Effector memory CD8-positive, alpha-beta T cell (primary cell): ENCODE results near the gene FAM90A1.
A peak's percentile ranks its signal among the peaks of the same experiment; 100 is the strongest.
"Not testable (repeated sequence)": the region's sequence is repeated elsewhere in the genome, so short reads cannot be mapped to it uniquely, and the experiment has no call there.

ENCODE experiments used
- ATAC-seq: fragments of 150-1000 bp; cut with Tn5 transposase; replicated peaks from 2 replicates; pipeline ENCODE4 v1.10.0; 2021; ENCODE audit warnings: mild to moderate bottlenecking, moderate library complexity
- DNase-seq, 3 experiments: peaks; one replicate each; pipeline ENCODE4 v3.0.0; 2021
- H3K27ac Mint-ChIP-seq, 2 donors: one replicate each; pipeline ENCODE4 v1.8.0; 2022; ENCODE audit warnings: mild to moderate bottlenecking in 2 of 2, mixed read lengths in 2 of 2, moderate library complexity in 2 of 2
- H3K27me3 Mint-ChIP-seq, 2 donors: one replicate each; pipeline ENCODE4 v1.8.0; 2022; ENCODE audit warnings: mixed read lengths in 2 of 2
- H3K36me3 Mint-ChIP-seq: one replicate; pipeline ENCODE4 v1.8.0; 2022; ENCODE audit warnings: mild to moderate bottlenecking, moderate library complexity, mixed read lengths; ENCODE audit not compliant: insufficient read depth
- H3K4me1 Mint-ChIP-seq, 2 donors: one replicate each; pipeline ENCODE4 v1.8.0; 2022; ENCODE audit warnings: low read depth in 2 of 2, mixed read lengths in 2 of 2
- H3K4me3 Mint-ChIP-seq, 2 donors: one replicate each; pipeline ENCODE4 v1.8.0; 2022; ENCODE audit warnings: mild to moderate bottlenecking in 2 of 2, mixed read lengths in 2 of 2, moderate library complexity in 2 of 2
- H3K9me3 Mint-ChIP-seq, 2 donors: one replicate each; pipeline ENCODE4 v1.8.0; 2022; ENCODE audit warnings: mixed read lengths in 2 of 2

The FAM90A1 gene

DNA sequence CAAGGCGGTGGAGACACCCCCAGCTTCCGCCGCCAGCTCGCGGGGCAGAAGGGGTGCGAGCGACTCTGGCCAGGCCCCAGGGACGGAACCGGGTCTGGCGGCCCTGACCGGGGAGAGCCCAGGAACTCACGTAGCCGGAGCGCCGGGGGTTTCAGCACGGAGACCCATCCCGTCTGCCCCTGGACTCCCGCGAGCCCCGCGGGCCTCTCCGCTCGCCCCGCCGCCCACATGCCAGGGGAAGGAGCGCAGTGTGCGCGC lies 15.1 kb upstream of the FAM90A1 start:
- H3K27me3 Mint-ChIP-seq, H3K4me1 Mint-ChIP-seq, H3K9me3 Mint-ChIP-seq, ATAC-seq, DNase-seq, H3K36me3 Mint-ChIP-seq: not testable (repeated sequence)
- Mint-ChIP-seq H3K27ac (peak overlapping the region; percentile 87 to 91), H3K4me3 (peak overlapping the region; percentile 87 to 92)

DNA sequence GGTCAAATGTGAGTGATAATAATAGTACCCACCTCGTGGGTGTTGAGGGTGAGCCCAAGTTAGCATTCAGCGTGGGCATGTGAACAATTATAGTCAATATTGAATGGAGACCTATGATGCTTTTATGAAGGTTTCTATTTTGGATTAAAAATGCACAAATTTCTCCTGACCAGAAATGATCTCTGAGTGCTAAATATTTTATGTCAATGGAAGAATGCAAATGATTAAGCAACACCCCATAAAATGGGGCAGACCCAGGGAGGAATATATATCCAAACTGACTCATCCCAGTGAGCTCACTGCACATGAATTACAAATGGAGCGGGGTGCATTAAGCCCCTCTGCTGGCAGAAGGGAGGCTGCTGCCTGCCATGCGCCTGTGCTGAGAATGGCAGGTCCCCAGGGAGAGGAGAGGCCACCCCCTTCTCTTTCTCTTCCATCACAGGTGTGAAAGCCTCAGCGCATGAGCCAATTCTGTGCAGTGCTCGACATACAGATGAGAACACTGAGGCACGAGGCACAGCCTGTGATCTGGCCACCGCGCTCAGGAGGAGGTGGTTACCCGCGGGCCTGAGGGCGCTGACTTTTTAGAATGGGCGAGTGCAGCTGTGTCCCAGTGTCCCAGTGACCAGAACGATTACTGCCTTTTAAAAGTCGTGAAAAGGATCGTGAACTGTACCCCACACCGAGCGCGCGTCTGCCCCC lies 14.7 kb upstream of the FAM90A1 start:
- not testable (repeated sequence) for ATAC-seq, H3K36me3 Mint-ChIP-seq, H3K9me3 Mint-ChIP-seq, H3K27me3 Mint-ChIP-seq
- H3K4me3 Mint-ChIP-seq: peak overlapping the region; percentile 87 to 92
- H3K4me1 Mint-ChIP-seq: peaks cover 8 to 12% of the 10 kb centered on the region in 2 donors
- peak in 2 of 3 experiments; percentile 16 to 34 for DNase-seq
- H3K27ac Mint-ChIP-seq: peak overlapping the region; percentile 87 to 91

DNA sequence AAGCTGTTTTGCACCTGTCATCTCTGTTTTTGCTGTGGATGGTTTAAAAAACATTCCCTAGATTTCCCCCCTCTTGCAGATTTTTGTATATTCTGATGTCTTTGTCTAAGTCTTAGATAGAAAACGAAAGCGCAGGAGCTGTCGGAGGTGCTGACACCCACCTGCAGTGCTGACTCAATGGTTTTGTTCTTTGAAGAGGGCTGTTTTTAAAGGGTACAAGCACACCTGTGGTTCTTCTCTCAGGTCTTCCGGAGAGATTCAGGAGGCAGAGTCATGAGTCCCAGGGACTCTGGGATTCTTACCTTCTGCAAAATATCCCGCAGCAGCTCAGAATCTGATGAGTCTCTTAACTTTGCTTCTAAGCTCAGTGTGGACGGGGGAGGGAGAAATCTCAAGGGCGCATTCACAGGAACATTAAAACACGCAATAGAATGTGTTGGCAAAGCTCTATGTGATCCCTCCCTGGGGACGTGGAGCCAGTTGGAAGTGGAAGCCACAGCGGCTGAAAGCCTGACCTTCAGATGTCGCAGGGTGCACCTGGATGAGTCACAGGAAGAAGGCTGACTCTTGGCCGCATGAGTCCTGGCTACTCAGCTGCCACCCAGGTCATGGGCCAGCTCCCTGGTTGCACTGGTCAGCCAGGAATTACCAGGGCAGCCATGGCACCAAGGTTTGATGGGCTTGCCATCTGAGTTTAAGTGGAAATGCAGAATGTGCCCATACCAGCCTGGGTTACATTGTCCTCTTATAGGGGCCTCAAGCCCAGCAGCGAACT lies 13.1 kb upstream of the FAM90A1 start:
- H3K4me1 Mint-ChIP-seq: peaks cover 8 to 13% of the 10 kb centered on the region in 2 donors
- not testable (repeated sequence) for H3K27me3 Mint-ChIP-seq, H3K4me3 Mint-ChIP-seq, DNase-seq, H3K27ac Mint-ChIP-seq, H3K36me3 Mint-ChIP-seq, H3K9me3 Mint-ChIP-seq, ATAC-seq

DNA sequence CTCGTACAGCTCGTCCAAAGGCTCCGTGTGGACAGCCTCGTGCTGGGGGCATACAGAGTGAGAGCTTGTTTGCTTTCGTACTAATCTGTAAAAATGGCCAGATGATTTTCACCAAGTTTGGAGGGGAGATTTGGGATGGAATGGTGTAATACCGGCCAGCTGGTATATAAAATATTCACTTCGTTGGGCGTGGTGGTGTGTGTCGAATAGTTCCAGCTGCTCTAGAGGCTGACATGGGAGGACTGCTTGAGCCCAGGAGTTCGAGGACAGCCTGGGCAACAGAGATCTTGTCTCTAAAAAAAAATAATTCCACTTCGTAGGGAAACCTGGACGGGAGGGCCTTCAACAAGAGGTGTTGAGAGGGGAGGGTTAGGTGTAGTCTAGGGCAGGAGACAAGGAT lies 9.6 kb upstream of the FAM90A1 start:
- ATAC-seq, H3K9me3 Mint-ChIP-seq, DNase-seq, H3K36me3 Mint-ChIP-seq, H3K4me1 Mint-ChIP-seq, H3K4me3 Mint-ChIP-seq, H3K27me3 Mint-ChIP-seq, H3K27ac Mint-ChIP-seq: not testable (repeated sequence)

- not testable (repeated sequence) for H3K9me3 Mint-ChIP-seq, H3K36me3 Mint-ChIP-seq, ATAC-seq, H3K27ac Mint-ChIP-seq, DNase-seq, H3K27me3 Mint-ChIP-seq, H3K4me3 Mint-ChIP-seq
- H3K4me1 Mint-ChIP-seq: peaks cover 6 to 12% of the 10 kb centered on the region in 2 donors
Observed at GRCh38 chr12:8235316-8236157, 8.1 kb upstream of the FAM90A1 start.

DNA sequence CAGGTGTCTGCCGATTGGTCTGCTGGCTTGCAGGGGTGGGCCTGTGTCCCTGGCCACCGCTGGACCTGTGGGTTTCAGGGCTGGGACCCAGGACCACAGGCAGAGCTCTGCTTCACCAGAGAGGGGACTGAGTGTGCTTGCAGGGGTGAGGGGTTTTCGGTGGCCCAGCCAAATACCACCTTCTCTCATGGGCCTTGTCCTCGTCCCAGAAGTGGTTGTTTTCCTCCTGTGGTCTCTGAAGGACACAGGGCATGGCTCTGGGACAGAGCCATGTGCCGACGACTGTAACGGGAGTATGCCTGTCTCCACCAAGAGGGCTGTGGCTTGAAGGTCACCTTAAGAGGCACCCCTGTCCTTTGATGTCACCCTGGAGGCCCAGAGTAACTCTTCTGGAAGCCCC lies 7.3 kb upstream of the FAM90A1 start:
- not testable (repeated sequence) for H3K27me3 Mint-ChIP-seq, H3K9me3 Mint-ChIP-seq, H3K27ac Mint-ChIP-seq, DNase-seq, ATAC-seq, H3K36me3 Mint-ChIP-seq, H3K4me3 Mint-ChIP-seq
- peaks cover 6 to 12% of the 10 kb centered on the region in 2 donors for H3K4me1 Mint-ChIP-seq

GRCh38 chr12:8233935-8234495 lies 6.6 kb upstream of the FAM90A1 start:
- not testable (repeated sequence) for H3K36me3 Mint-ChIP-seq, H3K4me3 Mint-ChIP-seq, H3K9me3 Mint-ChIP-seq, DNase-seq, H3K27me3 Mint-ChIP-seq, ATAC-seq, H3K27ac Mint-ChIP-seq
- H3K4me1 Mint-ChIP-seq: peaks cover 6 to 12% of the 10 kb centered on the region in 2 donors

GRCh38 chr12:8233300-8233855 lies 6.0 kb upstream of the FAM90A1 start:
- ATAC-seq, H3K36me3 Mint-ChIP-seq, H3K27me3 Mint-ChIP-seq, DNase-seq, H3K9me3 Mint-ChIP-seq, H3K27ac Mint-ChIP-seq, H3K4me3 Mint-ChIP-seq: not testable (repeated sequence)
- peaks cover 6 to 12% of the 10 kb centered on the region in 2 donors for H3K4me1 Mint-ChIP-seq

GRCh38 chr12:8231666-8232608 lies 4.5 kb upstream of the FAM90A1 start:
- not testable (repeated sequence) for H3K36me3 Mint-ChIP-seq, ATAC-seq, H3K4me3 Mint-ChIP-seq, H3K9me3 Mint-ChIP-seq
- Mint-ChIP-seq H3K27me3 (peaks cover 9 to 23% of the 10 kb centered on the region in 2 donors), H3K4me1 (peaks cover 6 to 12% of the 10 kb centered on the region in 2 donors), H3K27ac (peak overlapping the region in 1 of 2 donors; percentile 27)
- peak; percentile 63 to 81 (median 65) for DNase-seq

GRCh38 chr12:8231049-8231448 lies 3.6 kb upstream of the FAM90A1 start:
- H3K4me1 Mint-ChIP-seq: peaks cover 6 to 12% of the 10 kb centered on the region in 2 donors
- H3K9me3 Mint-ChIP-seq, H3K4me3 Mint-ChIP-seq, H3K36me3 Mint-ChIP-seq, DNase-seq, ATAC-seq, H3K27ac Mint-ChIP-seq: not testable (repeated sequence)
- H3K27me3 Mint-ChIP-seq: peaks cover 17 to 32% of the 10 kb centered on the region in 2 donors

DNA sequence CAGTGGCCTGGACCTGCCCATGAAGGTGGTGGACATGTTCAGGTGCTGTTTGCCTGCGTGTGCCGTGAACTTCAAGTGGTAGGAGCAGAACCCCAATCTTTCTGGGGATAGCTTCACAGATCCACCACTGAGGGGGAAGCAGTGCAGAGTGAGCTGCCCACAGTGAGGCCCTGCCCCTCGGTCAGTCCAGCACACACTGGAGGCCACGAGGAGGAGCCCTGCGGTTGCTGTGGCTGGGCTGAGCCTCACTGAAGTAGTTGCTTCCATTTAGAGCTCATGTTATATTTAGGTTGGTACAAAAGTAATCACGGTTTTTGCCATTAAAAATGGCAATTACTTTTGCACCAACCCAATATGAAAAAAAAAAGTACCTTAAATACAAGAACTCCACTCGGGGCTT lies 2.1 kb upstream of the FAM90A1 start:
- Mint-ChIP-seq H3K4me1 (peaks cover 6 to 12% of the 10 kb centered on the region in 2 donors), H3K27me3 (peaks cover 18 to 46% of the 10 kb centered on the region in 2 donors)
- not testable (repeated sequence) for H3K9me3 Mint-ChIP-seq, H3K27ac Mint-ChIP-seq, H3K36me3 Mint-ChIP-seq, ATAC-seq, DNase-seq, H3K4me3 Mint-ChIP-seq

DNA sequence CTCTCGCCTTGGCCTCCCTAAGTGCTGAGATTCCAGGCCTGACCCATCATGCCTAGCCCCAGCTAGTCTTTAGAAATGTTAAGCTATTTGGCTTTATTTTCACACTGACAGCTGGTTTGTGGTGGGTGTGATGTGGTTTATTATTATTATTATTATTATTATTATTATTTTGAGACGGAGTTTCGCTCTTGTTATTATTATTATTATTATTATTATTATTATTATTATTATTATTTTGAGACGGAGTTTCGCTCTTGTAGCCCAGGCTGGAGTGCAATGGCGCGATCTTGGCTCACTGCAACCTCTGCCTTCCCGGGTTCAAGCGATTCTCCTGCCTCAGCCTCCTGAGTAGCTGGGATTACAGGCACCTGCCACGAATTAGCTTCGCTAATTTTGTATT lies 1.2 kb upstream of the FAM90A1 start:
- not testable (repeated sequence) for DNase-seq

More for the DNA sequence above, 1.2 kb upstream of the FAM90A1 start:
- ATAC-seq, H3K27ac Mint-ChIP-seq, H3K9me3 Mint-ChIP-seq, H3K4me3 Mint-ChIP-seq, H3K36me3 Mint-ChIP-seq: not testable (repeated sequence)
- Mint-ChIP-seq H3K4me1 (peaks cover 6 to 14% of the 10 kb centered on the region in 2 donors), H3K27me3 (peaks cover 18 to 54% of the 10 kb centered on the region in 2 donors)
